ENCODE results near the gene AKAP6.

Gene AKAP6

DNA sequence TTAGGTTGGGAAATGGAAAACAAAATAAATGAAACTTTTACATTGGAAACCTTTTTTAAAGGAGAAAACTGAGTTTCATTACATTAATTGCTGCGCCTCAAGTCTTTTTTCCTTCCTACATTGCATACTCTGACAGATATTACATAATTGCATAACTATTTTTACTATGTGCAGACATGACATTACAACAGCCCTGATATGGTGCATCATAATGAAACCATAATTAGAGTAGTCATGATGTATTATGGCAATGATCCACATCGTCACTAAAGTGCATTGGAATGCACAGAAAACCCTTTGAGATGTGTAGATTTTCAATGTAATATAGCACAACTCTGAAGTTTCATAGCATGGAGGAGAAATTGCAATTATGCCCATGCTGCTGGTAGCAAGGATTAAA lies 391.8 kb downstream of the AKAP6 start:
- H3K79me2 ChIP-seq (ENCODE audit: control insufficient read depth, low read length): no peaks in the 10 kb centered on the region
- no peaks in the 10 kb centered on the region for H3K4me1 ChIP-seq (ENCODE audit: control insufficient read depth, low read length)
- no peaks in the 10 kb centered on the region for H3K9me2 ChIP-seq (replicated peaks; ENCODE audit: control insufficient read depth, low read length)
- H3K4me2 ChIP-seq (ENCODE audit: low read length): no peak overlapping the region
- no peaks in the 10 kb centered on the region for H3K9me3 ChIP-seq (ENCODE audit: control insufficient read depth, insufficient read depth, low read length)
- no peaks in the 10 kb centered on the region for H4K20me1 ChIP-seq (ENCODE audit: control insufficient read depth, insufficient read depth, low read depth, low read length)
- H3F3A ChIP-seq (ENCODE audit: control insufficient read depth, insufficient read depth): no peaks in the 10 kb centered on the region
- H3K27ac ChIP-seq (ENCODE audit: low read depth, low read length): no peak overlapping the region
- H3K27me3 ChIP-seq (ENCODE audit: control insufficient read depth, low read length): no peaks in the 10 kb centered on the region
- H3K4me3 ChIP-seq (ENCODE audit: low read length): no peak overlapping the region
- no peaks in the 10 kb centered on the region for H3K36me3 ChIP-seq (ENCODE audit: control insufficient read depth, low read length)
- TF ChIP-seq, protein P1, sequence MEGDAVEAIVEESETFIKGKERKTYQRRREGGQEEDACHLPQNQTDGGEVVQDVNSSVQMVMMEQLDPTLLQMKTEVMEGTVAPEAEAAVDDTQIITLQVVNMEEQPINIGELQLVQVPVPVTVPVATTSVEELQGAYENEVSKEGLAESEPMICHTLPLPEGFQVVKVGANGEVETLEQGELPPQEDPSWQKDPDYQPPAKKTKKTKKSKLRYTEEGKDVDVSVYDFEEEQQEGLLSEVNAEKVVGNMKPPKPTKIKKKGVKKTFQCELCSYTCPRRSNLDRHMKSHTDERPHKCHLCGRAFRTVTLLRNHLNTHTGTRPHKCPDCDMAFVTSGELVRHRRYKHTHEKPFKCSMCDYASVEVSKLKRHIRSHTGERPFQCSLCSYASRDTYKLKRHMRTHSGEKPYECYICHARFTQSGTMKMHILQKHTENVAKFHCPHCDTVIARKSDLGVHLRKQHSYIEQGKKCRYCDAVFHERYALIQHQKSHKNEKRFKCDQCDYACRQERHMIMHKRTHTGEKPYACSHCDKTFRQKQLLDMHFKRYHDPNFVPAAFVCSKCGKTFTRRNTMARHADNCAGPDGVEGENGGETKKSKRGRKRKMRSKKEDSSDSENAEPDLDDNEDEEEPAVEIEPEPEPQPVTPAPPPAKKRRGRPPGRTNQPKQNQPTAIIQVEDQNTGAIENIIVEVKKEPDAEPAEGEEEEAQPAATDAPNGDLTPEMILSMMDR (IDR thresholded peaks at IDR 0.05; ENCODE audit: low read depth, low read length, poor library complexity, severe bottlenecking): no peak
- TF ChIP-seq EZH2phosphoT487 (IDR thresholded peaks at IDR 0.05; ENCODE audit: borderline replicate concordance, low read length): no peak

DNA sequence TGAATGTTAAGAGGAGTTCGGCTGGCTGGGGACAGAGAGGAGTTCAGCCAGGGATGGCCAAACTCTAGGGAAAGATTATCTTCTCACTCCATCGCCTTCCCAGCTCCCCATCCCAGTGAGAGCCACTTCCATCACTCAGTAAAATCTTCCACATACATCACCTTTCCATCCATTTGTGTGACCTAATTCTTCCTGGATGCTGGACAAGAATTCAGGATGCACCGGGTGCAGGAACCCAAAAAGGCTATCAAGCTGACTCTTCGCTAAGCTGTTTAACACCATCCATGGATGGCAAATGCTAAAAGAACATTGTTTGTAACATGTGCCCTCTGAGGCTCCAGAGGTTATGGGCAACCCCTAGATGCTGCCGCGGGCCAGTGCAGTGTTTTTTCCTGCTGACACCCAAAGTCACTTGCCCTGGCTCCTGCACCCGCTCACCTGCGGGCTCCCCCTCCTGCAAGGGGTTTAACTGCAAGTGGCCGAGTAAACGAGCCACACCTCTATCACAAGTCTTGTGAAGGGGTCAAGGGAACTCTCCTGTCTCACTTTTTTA lies 393.6 kb downstream of the AKAP6 start:
- no peak for TF ChIP-seq EZH2phosphoT487 (IDR thresholded peaks at IDR 0.05; ENCODE audit: borderline replicate concordance, low read length)
- TF ChIP-seq, protein P1 (IDR thresholded peaks at IDR 0.05; ENCODE audit: low read depth, low read length, poor library complexity, severe bottlenecking): no peak
- H3K79me2 ChIP-seq (ENCODE audit: control insufficient read depth, low read length): no peaks in the 10 kb centered on the region
- no peak overlapping the region for H3K4me3 ChIP-seq (ENCODE audit: low read length)
- H3K9me3 ChIP-seq (ENCODE audit: control insufficient read depth, insufficient read depth, low read length): no peaks in the 10 kb centered on the region
- no peaks in the 10 kb centered on the region for H3F3A ChIP-seq (ENCODE audit: control insufficient read depth, insufficient read depth)
- no peaks in the 10 kb centered on the region for H3K36me3 ChIP-seq (ENCODE audit: control insufficient read depth, low read length)
- H3K9me2 ChIP-seq (replicated peaks; ENCODE audit: control insufficient read depth, low read length): no peaks in the 10 kb centered on the region
- H3K27me3 ChIP-seq (ENCODE audit: control insufficient read depth, low read length): no peaks in the 10 kb centered on the region
- H4K20me1 ChIP-seq (ENCODE audit: control insufficient read depth, insufficient read depth, low read depth, low read length): no peaks in the 10 kb centered on the region
- no peaks in the 10 kb centered on the region for H3K4me1 ChIP-seq (ENCODE audit: control insufficient read depth, low read length)
- no peak overlapping the region for H3K27ac ChIP-seq (ENCODE audit: low read depth, low read length)
- H3K4me2 ChIP-seq (ENCODE audit: low read length): no peak overlapping the region

GRCh38 chr14:32724867-32725471 lies 395.9 kb downstream of the AKAP6 start:
- Histone ChIP-seq H3K79me2 (ENCODE audit: control insufficient read depth, low read length) (no peaks in the 10 kb centered on the region), H3F3A (ENCODE audit: control insufficient read depth, insufficient read depth) (no peaks in the 10 kb centered on the region), H3K27me3 (ENCODE audit: control insufficient read depth, low read length) (no peaks in the 10 kb centered on the region), H3K9me3 (ENCODE audit: control insufficient read depth, insufficient read depth, low read length) (no peaks in the 10 kb centered on the region), H3K4me2 (ENCODE audit: low read length) (no peak overlapping the region), H3K9me2 (replicated peaks; ENCODE audit: control insufficient read depth, low read length) (no peaks in the 10 kb centered on the region), H3K4me3 (ENCODE audit: low read length) (no peak overlapping the region), H3K4me1 (ENCODE audit: control insufficient read depth, low read length) (no peaks in the 10 kb centered on the region), H3K27ac (ENCODE audit: low read depth, low read length) (no peak overlapping the region), H3K36me3 (ENCODE audit: control insufficient read depth, low read length) (no peaks in the 10 kb centered on the region), H4K20me1 (ENCODE audit: control insufficient read depth, insufficient read depth, low read depth, low read length) (no peaks in the 10 kb centered on the region)
- TF ChIP-seq, protein P1 (IDR thresholded peaks at IDR 0.05; ENCODE audit: low read depth, low read length, poor library complexity, severe bottlenecking): no peak
- no peak for TF ChIP-seq EZH2phosphoT487 (IDR thresholded peaks at IDR 0.05; ENCODE audit: borderline replicate concordance, low read length)
